Activated CD8-positive, alpha-beta memory T cell treated with anti-CD3 and anti-CD28 coated beads, Interleukin-2, amount 50 U/mL, for 1 hour (primary cell): ENCODE measurements around the gene NTMT1.
"Not testable (repeated sequence)": the region's sequence is repeated elsewhere in the genome, so short reads cannot be mapped to it uniquely, and the experiment has no call there.

Experiments
- DNase-seq: peaks from one replicate; pipeline ENCODE4 v3.0.0-alpha.2; 2020; ENCODE audit errors: extremely low read depth

Gene NTMT1

GRCh38 chr9:129626079-129626624 lies at the start of gene NTMT1:
Gene NTMT1 (plus strand): TSS chr9:129626163. CDS start chr9:129632704, 6,541 bp downstream.
- peak; percentile 75 for DNase-seq

- DNase-seq, result no peak
Measured at GRCh38 chr9:129576546-129577543, 49.1 kb upstream of the NTMT1 start.

- no peak for DNase-seq
Measured at GRCh38 chr9:129579294-129579693, 46.7 kb upstream of the NTMT1 start.

- no peak for DNase-seq
Measured at GRCh38 chr9:129580211-129580915, 45.6 kb upstream of the NTMT1 start.

GRCh38 chr9:129581505-129582189 lies 44.3 kb upstream of the NTMT1 start:
- no peak for DNase-seq

GRCh38 chr9:129582855-129583254 lies 43.1 kb upstream of the NTMT1 start:
- DNase-seq, result no peak

- no peak for DNase-seq
Measured at GRCh38 chr9:129583308-129584038, 42.5 kb upstream of the NTMT1 start.

GRCh38 chr9:129584136-129584535 lies 41.8 kb upstream of the NTMT1 start:
- DNase-seq, result no peak

- no peak for DNase-seq
Measured at GRCh38 chr9:129585352-129585751, 40.6 kb upstream of the NTMT1 start.

GRCh38 chr9:129586245-129586644 lies 39.7 kb upstream of the NTMT1 start:
- no peak for DNase-seq

- no peak for DNase-seq
Measured at GRCh38 chr9:129586685-129587084, 39.3 kb upstream of the NTMT1 start.

- no peak for DNase-seq
Measured at GRCh38 chr9:129587487-129588262, 38.3 kb upstream of the NTMT1 start.

- no peak for DNase-seq
Measured at GRCh38 chr9:129590466-129590865, 35.5 kb upstream of the NTMT1 start.

- no peak for DNase-seq
Measured at GRCh38 chr9:129591916-129592315, 34.0 kb upstream of the NTMT1 start.

GRCh38 chr9:129592790-129593189 lies 33.2 kb upstream of the NTMT1 start:
- not testable (repeated sequence) for DNase-seq

GRCh38 chr9:129594632-129595031 lies 31.3 kb upstream of the NTMT1 start:
- no peak for DNase-seq

- DNase-seq, result no peak
Measured at GRCh38 chr9:129595311-129595741, 30.6 kb upstream of the NTMT1 start.

- DNase-seq, result no peak
Measured at GRCh38 chr9:129595903-129596540, 29.9 kb upstream of the NTMT1 start.

- DNase-seq, result no peak
Measured at GRCh38 chr9:129596541-129597331, 29.2 kb upstream of the NTMT1 start.
